ENCODE results near the gene IFITM5. TPM values are rescaled to one million over a fixed set of nuclear protein-coding genes. Genes with fewer than 3 reads are reported as not detected.
"Not testable (repeated sequence)": the region's sequence is repeated elsewhere in the genome, so short reads cannot be mapped to it uniquely, and the experiment has no call there.

The IFITM5 gene
- total RNA-seq, 2 donors from 2014 or later = not detected

- WGBS = 39% methylated on average over 25 of the region's 25 CpGs
- no peak for DNase-seq (ENCODE audit: low spot score)
- no peaks in the 10 kb centered on the region for H3K27me3 ChIP-seq (replicated peaks; ENCODE audit: insufficient read depth)
- no peaks in the 10 kb centered on the region for H3K4me1 ChIP-seq (replicated peaks)
- H3K36me3 ChIP-seq = no peaks in the 10 kb centered on the region
- H3K27ac ChIP-seq = no peak overlapping the region
- H3K4me3 ChIP-seq = no peak overlapping the region
- no peaks in the 10 kb centered on the region for H3K9me3 ChIP-seq
- TF ChIP-seq POLR2AphosphoS5 (IDR thresholded peaks at IDR 0.05) = no peak
- intact Hi-C loops (cut with DNase I) = no loop called here
Measured at GRCh38 chr11:334264-334994, 35.1 kb upstream of the IFITM5 start.

- WGBS = 87% methylated on average over 17 of the region's 17 CpGs
- H3K27ac ChIP-seq; H3K4me1 ChIP-seq (replicated peaks); DNase-seq (ENCODE audit: low spot score); H3K27me3 ChIP-seq (replicated peaks; ENCODE audit: insufficient read depth); H3K9me3 ChIP-seq; H3K36me3 ChIP-seq; intact Hi-C loops (cut with DNase I); H3K4me3 ChIP-seq: not testable (repeated sequence)
Measured at GRCh38 chr11:333616-334263, 34.4 kb upstream of the IFITM5 start.

GRCh38 chr11:332651-333480, 33.5 kb upstream of the IFITM5 start:
- H3K36me3 ChIP-seq = no peaks in the 10 kb centered on the region
- no peaks in the 10 kb centered on the region for H3K27me3 ChIP-seq (replicated peaks; ENCODE audit: insufficient read depth)
- intact Hi-C loops (cut with DNase I) = no loop called here
- no peak for DNase-seq (ENCODE audit: low spot score)
- no peak overlapping the region for H3K4me3 ChIP-seq
- no peak overlapping the region for H3K27ac ChIP-seq
- H3K9me3 ChIP-seq = no peaks in the 10 kb centered on the region
- WGBS = 90% methylated on average over 23 of the region's 23 CpGs
- no peaks in the 10 kb centered on the region for H3K4me1 ChIP-seq (replicated peaks)
- TF ChIP-seq CTCF (IDR thresholded peaks at IDR 0.05) (no peak), POLR2AphosphoS5 (IDR thresholded peaks at IDR 0.05) (no peak), POLR2A (IDR thresholded peaks at IDR 0.05) (no peak)

GRCh38 chr11:331358-332060, 32.2 kb upstream of the IFITM5 start:
- no peak overlapping the region for H3K27ac ChIP-seq
- no peak for DNase-seq (ENCODE audit: low spot score)
- H3K4me1 ChIP-seq (replicated peaks) = peaks cover 3% of the 10 kb centered on the region
- intact Hi-C loops (cut with DNase I) = no loop called here
- H3K27me3 ChIP-seq (replicated peaks; ENCODE audit: insufficient read depth) = no peaks in the 10 kb centered on the region
- H3K36me3 ChIP-seq = no peaks in the 10 kb centered on the region
- 86% methylated on average over 19 of the region's 19 CpGs for WGBS
- no peaks in the 10 kb centered on the region for H3K9me3 ChIP-seq
- TF ChIP-seq POLR2AphosphoS5 (IDR thresholded peaks at IDR 0.05) (no peak), CTCF (IDR thresholded peaks at IDR 0.05) (no peak), POLR2A (IDR thresholded peaks at IDR 0.05) (no peak)
- H3K4me3 ChIP-seq = no peak overlapping the region

GRCh38 chr11:330694-331357, 31.5 kb upstream of the IFITM5 start:
- Histone ChIP-seq H3K27ac (no peak overlapping the region), H3K9me3 (no peaks in the 10 kb centered on the region), H3K27me3 (replicated peaks; ENCODE audit: insufficient read depth) (no peaks in the 10 kb centered on the region), H3K4me1 (replicated peaks) (peaks cover 3% of the 10 kb centered on the region), H3K36me3 (no peaks in the 10 kb centered on the region), H3K4me3 (no peak overlapping the region)
- intact Hi-C loops (cut with DNase I) = no loop called here
- TF ChIP-seq POLR2AphosphoS5 (IDR thresholded peaks at IDR 0.05) = no peak
- TF ChIP-seq CTCF (IDR thresholded peaks at IDR 0.05) = no peak
- 85% methylated on average over 25 of the region's 34 CpGs for WGBS
- no peak for DNase-seq (ENCODE audit: low spot score)

Measured in prostate gland (tissue), 2 donors.